NOMO-1 treated with DMSO at 0.1 percent for 48 hours (cell line): ENCODE results near the gene CTBP2.

Experiments
- DNase-seq: peaks from one replicate; lab custom pipeline; 2025; ENCODE audit not compliant: unreplicated experiment; lab: John Stamatoyannopoulos, UW

CTBP2 gene

GRCh38 chr10:124946945-124947344 lies 213.4 kb downstream of the CTBP2 start:
- DNase-seq: no peak

- no peak for DNase-seq
These were observed 215.4 kb downstream of the CTBP2 start for GRCh38 chr10:124944982-124945381.

DNA sequence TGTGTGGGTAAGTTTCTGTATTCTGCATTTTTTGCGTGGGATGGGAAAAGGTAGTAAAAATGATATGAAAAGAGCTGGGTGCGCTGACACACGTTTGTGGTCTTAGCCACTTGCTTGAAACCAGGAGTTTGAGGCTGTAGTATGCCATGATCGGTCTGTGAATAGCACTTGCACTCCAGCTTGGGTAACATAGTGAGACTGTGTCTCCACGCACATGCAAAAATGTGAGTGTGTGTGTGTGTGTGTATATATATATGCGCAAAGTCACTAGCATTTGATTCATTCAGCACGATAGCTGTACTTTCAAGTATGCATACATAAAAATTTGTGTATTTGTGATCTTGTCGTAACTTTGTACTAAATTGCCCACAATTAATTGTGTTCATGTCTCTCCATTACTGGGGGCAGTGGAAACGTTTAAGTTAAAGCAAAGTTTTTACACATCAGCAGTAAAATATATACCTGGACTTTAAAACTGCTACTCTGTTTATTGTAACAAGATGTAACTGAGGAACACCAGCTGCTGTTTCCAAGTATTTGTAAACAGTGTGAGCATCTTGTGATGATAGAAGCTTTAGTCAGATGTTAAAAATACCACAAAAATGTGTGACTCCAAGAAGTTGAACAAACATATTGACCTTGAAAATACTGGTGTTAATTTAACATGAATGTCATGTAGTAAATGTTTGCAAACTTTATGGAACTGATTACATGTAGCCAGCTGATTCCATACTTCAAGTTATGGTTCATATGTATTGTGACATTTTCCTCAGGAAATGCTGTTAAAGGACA lies 216.9 kb downstream of the CTBP2 start:
- DNase-seq: no peak

- DNase-seq: no peak
These were observed 217.8 kb downstream of the CTBP2 start for GRCh38 chr10:124942317-124943169.

DNA sequence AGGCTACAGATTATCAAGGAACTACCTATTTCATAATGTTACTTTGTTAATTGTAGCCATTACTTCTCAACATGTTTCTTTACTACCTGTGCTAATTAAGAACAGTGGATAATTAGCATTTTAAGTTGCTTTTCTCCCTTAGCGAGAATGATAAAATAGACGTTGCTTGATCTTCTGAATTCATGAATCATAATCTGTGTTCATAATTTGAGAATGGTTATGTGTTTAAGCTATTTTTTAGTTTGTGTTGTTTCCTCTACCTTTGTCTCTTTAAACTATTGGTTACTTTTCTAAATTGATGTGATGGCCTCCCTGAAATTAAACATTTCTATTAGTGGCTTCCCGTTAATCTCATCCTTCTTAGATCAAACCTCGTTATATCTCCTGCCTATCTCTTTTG lies 218.5 kb downstream of the CTBP2 start, which contains the start of gene ZRANB1:
ZRANB1 (plus strand) TSS at position 301 of the 400 bp plus-strand sequence. CDS start 371 bp downstream, outside the sequence.
- DNase-seq: no peak

DNA sequence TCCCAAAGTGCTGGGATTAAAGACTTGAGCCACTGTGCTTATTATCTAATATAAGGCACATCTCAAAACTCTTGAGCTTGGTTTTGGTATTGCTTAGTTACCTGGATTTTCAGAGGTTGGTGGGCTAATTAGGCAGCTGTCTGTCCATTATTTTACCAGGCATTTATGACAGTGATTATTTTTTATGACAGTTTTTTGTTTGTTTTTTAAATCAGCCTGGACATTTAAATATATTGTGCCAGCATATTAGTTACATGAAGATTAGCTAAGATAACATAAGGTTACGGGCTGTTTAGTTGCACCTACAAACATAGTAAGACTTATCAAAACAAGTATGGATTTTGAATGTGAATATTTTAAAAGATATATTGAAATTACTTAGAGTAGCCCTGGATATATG lies 221.1 kb downstream of the CTBP2 start:
- no peak for DNase-seq

- no peak for DNase-seq
These were observed 223.6 kb downstream of the CTBP2 start for GRCh38 chr10:124936813-124937212.

- no peak for DNase-seq
These were observed 224.4 kb downstream of the CTBP2 start for GRCh38 chr10:124935946-124936345.
